ENCODE measurements around the gene RHOC. TPM values are rescaled to one million over a fixed set of nuclear protein-coding genes. Genes with fewer than 3 reads are reported as not detected.
"Not testable (repeated sequence)": the region's sequence is repeated elsewhere in the genome, so short reads cannot be mapped to it uniquely, and the experiment has no call there.

Gene RHOC
- total RNA-seq, 1 experiment from 2014 or later = 154 TPM

DNA sequence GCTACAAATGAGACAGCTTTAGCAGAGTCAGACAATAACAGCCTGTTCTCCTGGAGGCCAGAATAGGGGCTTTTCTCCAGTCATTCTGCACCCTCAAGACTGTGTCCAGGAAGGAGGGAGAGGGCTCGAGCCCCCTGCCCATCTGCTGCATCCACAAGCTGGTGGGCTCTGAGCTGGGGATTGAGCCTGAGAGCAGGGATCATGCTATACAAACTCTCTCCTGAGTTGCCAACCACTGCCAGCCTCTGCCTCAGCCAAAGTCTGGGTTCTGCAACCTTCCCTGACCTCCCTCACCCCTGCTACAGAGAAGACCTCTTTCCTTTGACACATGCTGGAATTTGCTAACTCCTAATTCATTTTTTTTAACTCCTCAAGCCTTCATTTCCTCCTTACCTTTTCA lies 23.0 kb upstream of the RHOC start:
- Histone ChIP-seq H3K9me3 (ENCODE audit: control insufficient read depth in 1 of 2, insufficient read depth in 1 of 2, low read depth in 1 of 2, low read length in 2 of 2) (no peaks in the 10 kb centered on the region), H3K4me1 (ENCODE audit: control insufficient read depth in 1 of 2, insufficient read depth in 2 of 2, low read length in 2 of 2) (peaks cover 0 to 7% of the 10 kb centered on the region in 2 experiments; a peak in 2 of 4 replicates), H3K9me2 (ENCODE audit: insufficient read depth) (no peaks in the 10 kb centered on the region), H3K79me2 (ENCODE audit: insufficient read depth, low read length) (no peaks in the 10 kb centered on the region), H3K4me2 (ENCODE audit: low read length) (no peak overlapping the region), H3K27ac (ENCODE audit: low read depth, low read length) (no peak overlapping the region), H4K20me1 (ENCODE audit: insufficient read depth) (no peaks in the 10 kb centered on the region), H3K27me3 (ENCODE audit: insufficient read depth, low read length) (no peaks in the 10 kb centered on the region), H3K9ac (ENCODE audit: low read length) (no peak overlapping the region), H3K4me3 (replicated peaks in 1 of 2; ENCODE audit: low read depth in 1 of 2, low read length in 2 of 2) (no peak overlapping the region), H3K36me3 (ENCODE audit: control insufficient read depth in 1 of 2, insufficient read depth in 2 of 2, low read length in 2 of 2) (no peaks in the 10 kb centered on the region), H2AFZ (ENCODE audit: low read depth, low read length, poor library complexity, severe bottlenecking) (no peak overlapping the region)
- intact Hi-C loops (cut with micrococcal nuclease) = no loop called here
- no peak for ATAC-seq
- TF ChIP-seq, protein P1, sequence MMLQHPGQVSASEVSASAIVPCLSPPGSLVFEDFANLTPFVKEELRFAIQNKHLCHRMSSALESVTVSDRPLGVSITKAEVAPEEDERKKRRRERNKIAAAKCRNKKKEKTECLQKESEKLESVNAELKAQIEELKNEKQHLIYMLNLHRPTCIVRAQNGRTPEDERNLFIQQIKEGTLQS (IDR thresholded peaks at IDR 0.05) = no peak
- TF ChIP-seq EZH2 (IDR thresholded peaks at IDR 0.05) (no peak), YY1 (IDR thresholded peaks at IDR 0.05; ENCODE audit: extremely low read depth, insufficient replicate concordance, low read depth, low read length) (no peak), FOSL1 (IDR thresholded peaks at IDR 0.05; ENCODE audit: low read depth) (no peak), CEBPB (IDR thresholded peaks at IDR 0.05; ENCODE audit: low read depth) (no peak), REST (IDR thresholded peaks at IDR 0.05; ENCODE audit: low read depth) (no peak), EGR1 (IDR thresholded peaks at IDR 0.05; ENCODE audit: low read depth) (no peak), ELF1 (IDR thresholded peaks at IDR 0.05; ENCODE audit: borderline replicate concordance, low read depth) (no peak), MAX (IDR thresholded peaks at IDR 0.05) (no peak)
- TF ChIP-seq, protein P2, sequence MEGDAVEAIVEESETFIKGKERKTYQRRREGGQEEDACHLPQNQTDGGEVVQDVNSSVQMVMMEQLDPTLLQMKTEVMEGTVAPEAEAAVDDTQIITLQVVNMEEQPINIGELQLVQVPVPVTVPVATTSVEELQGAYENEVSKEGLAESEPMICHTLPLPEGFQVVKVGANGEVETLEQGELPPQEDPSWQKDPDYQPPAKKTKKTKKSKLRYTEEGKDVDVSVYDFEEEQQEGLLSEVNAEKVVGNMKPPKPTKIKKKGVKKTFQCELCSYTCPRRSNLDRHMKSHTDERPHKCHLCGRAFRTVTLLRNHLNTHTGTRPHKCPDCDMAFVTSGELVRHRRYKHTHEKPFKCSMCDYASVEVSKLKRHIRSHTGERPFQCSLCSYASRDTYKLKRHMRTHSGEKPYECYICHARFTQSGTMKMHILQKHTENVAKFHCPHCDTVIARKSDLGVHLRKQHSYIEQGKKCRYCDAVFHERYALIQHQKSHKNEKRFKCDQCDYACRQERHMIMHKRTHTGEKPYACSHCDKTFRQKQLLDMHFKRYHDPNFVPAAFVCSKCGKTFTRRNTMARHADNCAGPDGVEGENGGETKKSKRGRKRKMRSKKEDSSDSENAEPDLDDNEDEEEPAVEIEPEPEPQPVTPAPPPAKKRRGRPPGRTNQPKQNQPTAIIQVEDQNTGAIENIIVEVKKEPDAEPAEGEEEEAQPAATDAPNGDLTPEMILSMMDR (IDR thresholded peaks at IDR 0.05 in 2 of 3, conservative IDR thresholded peaks at IDR 0.05 in 1 of 3; ENCODE audit: borderline replicate concordance in 1 of 3, insufficient read depth in 1 of 3, low read depth in 2 of 3, low read length in 2 of 3) = no peak
- TF ChIP-seq, protein P3, sequence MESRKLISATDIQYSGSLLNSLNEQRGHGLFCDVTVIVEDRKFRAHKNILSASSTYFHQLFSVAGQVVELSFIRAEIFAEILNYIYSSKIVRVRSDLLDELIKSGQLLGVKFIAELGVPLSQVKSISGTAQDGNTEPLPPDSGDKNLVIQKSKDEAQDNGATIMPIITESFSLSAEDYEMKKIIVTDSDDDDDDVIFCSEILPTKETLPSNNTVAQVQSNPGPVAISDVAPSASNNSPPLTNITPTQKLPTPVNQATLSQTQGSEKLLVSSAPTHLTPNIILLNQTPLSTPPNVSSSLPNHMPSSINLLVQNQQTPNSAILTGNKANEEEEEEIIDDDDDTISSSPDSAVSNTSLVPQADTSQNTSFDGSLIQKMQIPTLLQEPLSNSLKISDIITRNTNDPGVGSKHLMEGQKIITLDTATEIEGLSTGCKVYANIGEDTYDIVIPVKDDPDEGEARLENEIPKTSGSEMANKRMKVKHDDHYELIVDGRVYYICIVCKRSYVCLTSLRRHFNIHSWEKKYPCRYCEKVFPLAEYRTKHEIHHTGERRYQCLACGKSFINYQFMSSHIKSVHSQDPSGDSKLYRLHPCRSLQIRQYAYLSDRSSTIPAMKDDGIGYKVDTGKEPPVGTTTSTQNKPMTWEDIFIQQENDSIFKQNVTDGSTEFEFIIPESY (IDR thresholded peaks at IDR 0.05; ENCODE audit: extremely low read depth, insufficient replicate concordance, low read length) = no peak
- no peak for DNase-seq (ENCODE audit: low read depth, low spot score)
- CTCF ChIA-PET = interaction anchor here (1.4 to 2.6 kb wide), 5 partner anchors 10 to 343 kb away, joined by 3 to 11 read pairs (median 10); partner anchors contain the start of genes LRIG2 and PPM1J
- BruUV-seq (replicated peaks) = no TSS peak
- RAD21 ChIA-PET (ENCODE audit: low non-redundant PET in 1 of 2, low total read pairs in 2 of 2, uncharacterized antibody in 2 of 2, unreplicated experiment in 2 of 2) = no interaction called here
- POLR2A ChIA-PET = no interaction called here

GRCh38 chr1:112729011-112729410 lies 22.1 kb upstream of the RHOC start:
- BruUV-seq (replicated peaks) = not testable (repeated sequence)
- CTCF ChIA-PET = interaction anchor here (2.6 kb wide), 2 partner anchors 10 to 76 kb away, joined by 10 to 11 read pairs; a partner anchor contains a TSS

More at GRCh38 chr1:112729011-112729410, 22.1 kb upstream of the RHOC start:
- POLR2A ChIA-PET; ATAC-seq; H3K4me3 ChIP-seq (replicated peaks in 1 of 2; ENCODE audit: low read depth in 1 of 2, low read length in 2 of 2); H3K4me2 ChIP-seq (ENCODE audit: low read length); H3K4me1 ChIP-seq (ENCODE audit: control insufficient read depth in 1 of 2, insufficient read depth in 2 of 2, low read length in 2 of 2); H3K27me3 ChIP-seq (ENCODE audit: insufficient read depth, low read length); H3K9ac ChIP-seq (ENCODE audit: low read length); intact Hi-C loops (cut with micrococcal nuclease); H3K79me2 ChIP-seq (ENCODE audit: insufficient read depth, low read length); RAD21 ChIA-PET (ENCODE audit: low non-redundant PET in 1 of 2, low total read pairs in 2 of 2, uncharacterized antibody in 2 of 2, unreplicated experiment in 2 of 2); H3K36me3 ChIP-seq (ENCODE audit: control insufficient read depth in 1 of 2, insufficient read depth in 2 of 2, low read length in 2 of 2); H3K9me3 ChIP-seq (ENCODE audit: control insufficient read depth in 1 of 2, insufficient read depth in 1 of 2, low read depth in 1 of 2, low read length in 2 of 2); H3K27ac ChIP-seq (ENCODE audit: low read depth, low read length); DNase-seq (ENCODE audit: low read depth, low spot score); H2AFZ ChIP-seq (ENCODE audit: low read depth, low read length, poor library complexity, severe bottlenecking); H3K9me2 ChIP-seq (ENCODE audit: insufficient read depth); H4K20me1 ChIP-seq (ENCODE audit: insufficient read depth): not testable (repeated sequence)

Data from HCT116 (cell line).